LNCAP (cell line): ENCODE data around the gene RAB11A.
A peak's percentile ranks its signal among the peaks of the same experiment; 100 is the strongest.

Experiments used
- TF ChIP-seq, protein P1 (sequence below): fragments of 450-650 bp; IDR thresholded peaks from 2 replicates; pipeline ENCODE4 v1.5.1; 2017; ENCODE audit warnings: mild to moderate bottlenecking

The RAB11A gene

DNA sequence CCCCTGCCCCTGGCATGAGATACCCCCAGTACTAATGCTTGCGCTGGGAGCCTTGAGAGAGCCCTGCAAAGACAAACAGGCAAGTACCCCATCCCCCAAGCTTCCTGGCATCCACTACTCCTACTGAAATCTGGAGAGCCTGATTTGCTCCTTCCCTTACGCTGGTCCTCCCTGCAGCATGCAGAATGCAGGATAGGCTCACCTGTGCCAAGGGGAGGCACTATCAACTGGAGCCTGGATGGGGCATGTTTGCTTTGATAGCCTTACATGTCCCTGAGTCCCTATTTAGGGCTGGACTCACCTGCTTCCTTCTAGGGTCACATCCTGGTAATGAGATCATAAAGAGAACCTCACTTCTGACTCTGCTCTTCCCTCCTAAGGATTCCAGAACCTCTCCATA, 42.9 kb downstream of the RAB11A start:
- TF ChIP-seq, protein P1, sequence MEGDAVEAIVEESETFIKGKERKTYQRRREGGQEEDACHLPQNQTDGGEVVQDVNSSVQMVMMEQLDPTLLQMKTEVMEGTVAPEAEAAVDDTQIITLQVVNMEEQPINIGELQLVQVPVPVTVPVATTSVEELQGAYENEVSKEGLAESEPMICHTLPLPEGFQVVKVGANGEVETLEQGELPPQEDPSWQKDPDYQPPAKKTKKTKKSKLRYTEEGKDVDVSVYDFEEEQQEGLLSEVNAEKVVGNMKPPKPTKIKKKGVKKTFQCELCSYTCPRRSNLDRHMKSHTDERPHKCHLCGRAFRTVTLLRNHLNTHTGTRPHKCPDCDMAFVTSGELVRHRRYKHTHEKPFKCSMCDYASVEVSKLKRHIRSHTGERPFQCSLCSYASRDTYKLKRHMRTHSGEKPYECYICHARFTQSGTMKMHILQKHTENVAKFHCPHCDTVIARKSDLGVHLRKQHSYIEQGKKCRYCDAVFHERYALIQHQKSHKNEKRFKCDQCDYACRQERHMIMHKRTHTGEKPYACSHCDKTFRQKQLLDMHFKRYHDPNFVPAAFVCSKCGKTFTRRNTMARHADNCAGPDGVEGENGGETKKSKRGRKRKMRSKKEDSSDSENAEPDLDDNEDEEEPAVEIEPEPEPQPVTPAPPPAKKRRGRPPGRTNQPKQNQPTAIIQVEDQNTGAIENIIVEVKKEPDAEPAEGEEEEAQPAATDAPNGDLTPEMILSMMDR, result no peak

- TF ChIP-seq, protein P1, result no peak
These were observed 44.4 kb downstream of the RAB11A start for GRCh38 chr15:65913631-65914199.

DNA sequence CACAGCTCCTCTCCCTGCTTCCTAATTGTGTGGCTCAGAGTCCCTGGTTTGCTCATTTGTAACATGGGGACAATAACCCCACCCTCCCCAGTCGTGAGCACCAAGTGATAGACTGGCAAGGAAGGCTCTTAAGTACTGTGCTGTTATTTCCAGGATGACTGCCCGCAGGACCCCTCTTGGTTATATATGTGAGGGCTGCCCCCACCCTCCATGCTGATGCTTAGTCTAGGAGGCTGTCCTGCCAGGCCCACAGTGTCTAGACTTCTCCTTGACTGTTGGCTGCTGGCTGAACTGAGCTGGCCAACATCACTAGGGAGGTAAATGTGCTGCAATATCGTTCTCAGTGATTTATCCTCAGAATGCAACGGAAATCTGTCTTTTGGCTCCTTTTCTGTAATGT, 45.1 kb downstream of the RAB11A start:
- TF ChIP-seq, protein P1, result no peak

GRCh38 chr15:65914981-65915925, 46.0 kb downstream of the RAB11A start:
- TF ChIP-seq, protein P1, result no peak

- TF ChIP-seq, protein P1, result no peak
These were observed 46.9 kb downstream of the RAB11A start for GRCh38 chr15:65916041-65916663.

GRCh38 chr15:65916664-65917406, 47.5 kb downstream of the RAB11A start:
- TF ChIP-seq, protein P1, result peak; percentile 60

- TF ChIP-seq, protein P1, result no peak
These were observed 48.1 kb downstream of the RAB11A start for GRCh38 chr15:65917407-65917756.
